H9 (cell line): ENCODE data around the gene PLAGL1. TPM values are rescaled to one million over a fixed set of nuclear protein-coding genes. Genes with fewer than 3 reads are reported as not detected.

Experiments
- DNase-seq: peaks from one replicate; pipeline ENCODE4 v3.0.0-alpha.2; 2017
- H2AFZ ChIP-seq: one replicate; pipeline ENCODE4 v1.6.1; 2013; ENCODE audit warnings: mild to moderate bottlenecking, low read length, control low read depth, moderate library complexity
- H2AK5ac ChIP-seq: 2 replicates; pipeline ENCODE4 v1.6.1; 2013; ENCODE audit warnings: low read length, control low read depth, mixed read lengths; ENCODE audit not compliant: insufficient read length
- H2BK120ac ChIP-seq: one replicate; pipeline ENCODE4 v1.6.1; 2013; ENCODE audit warnings: low read depth, mild to moderate bottlenecking, low read length, control low read depth, inconsistent platforms; ENCODE audit not compliant: poor library complexity, severe bottlenecking
- H2BK12ac ChIP-seq: 2 replicates; pipeline ENCODE4 v1.6.1; 2013; ENCODE audit warnings: low read length, control low read depth, mixed read lengths, low read depth; ENCODE audit not compliant: insufficient read length
- H2BK15ac ChIP-seq: 2 replicates; pipeline ENCODE4 v1.6.1; 2013; ENCODE audit warnings: low read depth, low read length, control low read depth
- H2BK20ac ChIP-seq: one replicate; pipeline ENCODE4 v1.6.1; 2013; ENCODE audit warnings: low read depth, mild to moderate bottlenecking, low read length, control low read depth, inconsistent platforms; ENCODE audit not compliant: poor library complexity, severe bottlenecking
- H2BK5ac ChIP-seq: 2 replicates; pipeline ENCODE4 v1.6.1; 2013; ENCODE audit warnings: low read length, control low read depth, mixed read lengths; ENCODE audit not compliant: insufficient read length
- H3K14ac ChIP-seq: 2 replicates; pipeline ENCODE4 v1.6.1; 2013; ENCODE audit warnings: low read length, control low read depth; ENCODE audit not compliant: insufficient read depth
- H3K18ac ChIP-seq: 2 replicates; pipeline ENCODE4 v1.6.1; 2013; ENCODE audit warnings: low read depth, mild to moderate bottlenecking, mixed read lengths, low read length, control low read depth; ENCODE audit not compliant: insufficient read length
- H3K23ac ChIP-seq: 2 replicates; pipeline ENCODE4 v1.6.1; 2013; ENCODE audit warnings: low read length, control low read depth, mixed read lengths, low read depth; ENCODE audit not compliant: insufficient read length
- H3K23me2 ChIP-seq: 2 replicates; pipeline ENCODE4 v1.6.1; 2013; ENCODE audit warnings: low read depth, mild to moderate bottlenecking, mixed read lengths, low read length, control low read depth; ENCODE audit not compliant: insufficient read length, poor library complexity, severe bottlenecking
- H3K27ac ChIP-seq: 2 replicates; pipeline ENCODE4 v1.5.1; 2013; ENCODE audit warnings: low read length, control low read depth, mixed read lengths, low read depth; ENCODE audit not compliant: insufficient read length
- H3K27me3 ChIP-seq: 2 replicates; pipeline ENCODE4 v1.6.1; 2013; ENCODE audit warnings: low read length, control low read depth, inconsistent platforms; ENCODE audit not compliant: insufficient read depth
- H3K4ac ChIP-seq: 2 replicates; pipeline ENCODE4 v1.6.1; 2013; ENCODE audit warnings: low read depth, mild to moderate bottlenecking, control low read depth, inconsistent platforms, low read length, moderate library complexity
- H3K4me1 ChIP-seq: 2 replicates; pipeline ENCODE4 v1.6.1; 2013; ENCODE audit warnings: low read length, control low read depth, inconsistent platforms; ENCODE audit not compliant: insufficient read depth
- H3K4me2 ChIP-seq: 2 replicates; pipeline ENCODE4 v1.6.1; 2013; ENCODE audit warnings: low read length, control low read depth, mixed read lengths; ENCODE audit not compliant: insufficient read length, insufficient read depth
- H3K56ac ChIP-seq: 2 replicates; pipeline ENCODE4 v1.6.1; 2013; ENCODE audit warnings: low read depth, mild to moderate bottlenecking, mixed read lengths, low read length, control low read depth; ENCODE audit not compliant: insufficient read length
- H3K79me1 ChIP-seq: 2 replicates; pipeline ENCODE4 v1.6.1; 2013; ENCODE audit warnings: low read depth, mild to moderate bottlenecking, moderate library complexity, low read length, control low read depth, inconsistent platforms; ENCODE audit not compliant: insufficient read depth, poor library complexity, severe bottlenecking
- H3K79me2 ChIP-seq: 2 replicates; pipeline ENCODE4 v1.6.1; 2013; ENCODE audit warnings: low read length, control low read depth, inconsistent platforms; ENCODE audit not compliant: insufficient read depth
- H3K9ac ChIP-seq: 2 replicates; pipeline ENCODE4 v1.6.1; 2013; ENCODE audit warnings: low read length, control low read depth, mixed read lengths; ENCODE audit not compliant: insufficient read length; ENCODE audit errors: extremely low read depth
- H3K9me3 ChIP-seq: one replicate; pipeline ENCODE4 v1.6.1; 2013; ENCODE audit warnings: low read depth, low read length, inconsistent platforms; ENCODE audit not compliant: control insufficient read depth
- H3T11ph ChIP-seq: one replicate; pipeline ENCODE4 v1.6.1; 2013; ENCODE audit warnings: mild to moderate bottlenecking, low read length, control low read depth, inconsistent platforms
- H4K20me1 ChIP-seq: one replicate; pipeline ENCODE4 v1.6.1; 2013; ENCODE audit not compliant: control insufficient read depth, insufficient read length, insufficient read depth
- H4K5ac ChIP-seq: 2 replicates; pipeline ENCODE4 v1.6.1; 2013; ENCODE audit warnings: low read depth, mild to moderate bottlenecking, mixed read lengths, low read length, control low read depth; ENCODE audit not compliant: insufficient read length
- H4K8ac ChIP-seq: replicated peaks from 2 replicates; pipeline ENCODE4 v1.6.1; 2013; ENCODE audit warnings: low read length, control low read depth, mixed read lengths, low read depth; ENCODE audit not compliant: insufficient read length
- H4K91ac ChIP-seq: 2 replicates; pipeline ENCODE4 v1.6.1; 2013; ENCODE audit warnings: low read depth, mild to moderate bottlenecking, moderate library complexity, mixed read lengths, low read length, control low read depth; ENCODE audit not compliant: insufficient read length
- H3K27ac Mint-ChIP-seq, 3 experiments: 2 replicates in 2 of 3; 3 replicates in 1 of 3; pipeline ENCODE4 v1.8.0; 2020 to 2021; ENCODE audit warnings: mixed read lengths in 3 of 3, mild to moderate bottlenecking in 1 of 3, moderate library complexity in 1 of 3
- H3K27me3 Mint-ChIP-seq: 2 replicates; pipeline ENCODE4 v1.8.0; 2021; ENCODE audit warnings: low read depth, mild to moderate bottlenecking, moderate library complexity, mixed read lengths
- H3K36me3 Mint-ChIP-seq, 3 experiments: 2 replicates in 2 of 3; 3 replicates in 1 of 3; pipeline ENCODE4 v1.8.0; 2020 to 2021; ENCODE audit warnings: low read depth in 3 of 3, mixed read lengths in 3 of 3; ENCODE audit not compliant: insufficient read depth in 1 of 3
- H3K4me1 Mint-ChIP-seq, 2 experiments: 2 replicates each; pipeline ENCODE4 v1.8.0; 2020; ENCODE audit warnings: mixed read lengths in 2 of 2
- H3K4me3 Mint-ChIP-seq, 2 experiments: 2 replicates in 1 of 2; 3 replicates in 1 of 2; pipeline ENCODE4 v1.8.0; 2020 to 2021; ENCODE audit warnings: mild to moderate bottlenecking in 2 of 2, mixed read lengths in 2 of 2, moderate library complexity in 1 of 2
- H3K9me3 Mint-ChIP-seq, 2 experiments: 2 replicates in 1 of 2; 3 replicates in 1 of 2; pipeline ENCODE4 v1.8.0; 2020; ENCODE audit warnings: mild to moderate bottlenecking in 2 of 2, mixed read lengths in 2 of 2, moderate library complexity in 1 of 2
- CTCF ChIP-seq: fragments of 200-600 bp; sonication (generic); conservative IDR thresholded peaks from 3 replicates; pipeline ENCODE4 v1.8.0; 2021; ENCODE audit warnings: antibody characterized with exemption, mild to moderate bottlenecking
- WGBS: extraction: QIAGEN DNeasy Blood & Tissue Kit; methylation state at CpG from one replicate; pipeline ENCODE4 v1.1.7; 2013; ENCODE audit warnings: missing lambda C conversion rate, low lambda C conversion rate, mixed read lengths; ENCODE audit not compliant: insufficient read length; ENCODE audit errors: extremely low coverage; 5-methylcytosine and 5-hydroxymethylcytosine counted together
- total RNA-seq: library from RNA; stranded (reverse); gene quantifications from 2 replicates; pipeline ENCODE4 v1.2.1, GENCODE V29; 2021

Gene PLAGL1
- total RNA-seq, 1 experiment from 2014 or later = 1.9 TPM

- no peak overlapping the region for H2AFZ ChIP-seq
- no peak overlapping the region for H3K4ac ChIP-seq
- no peak overlapping the region for H4K8ac ChIP-seq
- H2AK5ac ChIP-seq = no peak overlapping the region
- no peak overlapping the region for H3K56ac ChIP-seq
- H4K20me1 ChIP-seq = no peaks in the 10 kb centered on the region
- no peak overlapping the region for H4K91ac ChIP-seq
- H2BK120ac ChIP-seq = no peak overlapping the region
- Mint-ChIP-seq H3K4me1 (peaks cover 0 to 4% of the 10 kb centered on the region in 2 experiments; a peak in 2 of 4 replicates), H3K36me3 (peaks cover 0 to 10% (median 6%) of the 10 kb centered on the region in 3 experiments; a peak in 5 of 7 replicates), H3K9me3 (peaks cover 9 to 20% of the 10 kb centered on the region in 2 experiments; a peak in 4 of 5 replicates), H3K27ac (no peak overlapping the region), H3K27me3 (peaks cover 73% of the 10 kb centered on the region), H3K4me3 (peak overlapping the region; percentile 54 to 68; a peak in 4 of 5 replicates)
- H3K27me3 ChIP-seq = peaks cover 23% of the 10 kb centered on the region
- no peak overlapping the region for H2BK15ac ChIP-seq
- H2BK12ac ChIP-seq = no peak overlapping the region
- no peak overlapping the region for H2BK5ac ChIP-seq
- no peak overlapping the region for H3K14ac ChIP-seq
- H2BK20ac ChIP-seq = no peak overlapping the region
- H3K4me1 ChIP-seq = no peaks in the 10 kb centered on the region
- H3K23me2 ChIP-seq = peaks cover 7% of the 10 kb centered on the region
- H3K23ac ChIP-seq = no peak overlapping the region
- H3T11ph ChIP-seq = no peak overlapping the region
- H3K9ac ChIP-seq = no peak overlapping the region
- TF ChIP-seq CTCF = no peak
- H3K79me2 ChIP-seq = no peaks in the 10 kb centered on the region
- H3K27ac ChIP-seq = no peak overlapping the region
- H3K79me1 ChIP-seq = no peaks in the 10 kb centered on the region
- WGBS = no CpG with 5 or more reads among the region's 9 CpGs
- H3K18ac ChIP-seq = no peak overlapping the region
- H4K5ac ChIP-seq = no peak overlapping the region
- no peak overlapping the region for H3K4me2 ChIP-seq
- DNase-seq = no peak
- no peaks in the 10 kb centered on the region for H3K9me3 ChIP-seq
Observed at GRCh38 chr6:144008846-144009245, 787 bp upstream of the PLAGL1 start.
